B cell (primary cell): ENCODE measurements around the gene HNRNPAB. TPM values are rescaled to one million over a fixed set of nuclear protein-coding genes. Genes with fewer than 3 reads are reported as not detected.

Experiments
- ATAC-seq: fragments of 200-7000 bp; cut with Tn5 transposase; one replicate; pipeline ENCODE4 v1.10.0; 2021; ENCODE audit warnings: low read depth, mild to moderate bottlenecking, moderate number of reproducible peaks, moderate library complexity
- CTCF ChIA-PET: fragments of 350-600 bp; sonication (Branson Sonifier 250); formaldehyde crosslinking; loops from one replicate; lab custom pipeline; 2021; ENCODE audit warnings: antibody characterized with exemption, inconsistent platforms; lab: Charles Lee
- POLR2A ChIA-PET: fragments of 350-600 bp; sonication (Branson Sonifier 250); formaldehyde crosslinking; loops from one replicate; lab custom pipeline; 2021; ENCODE audit warnings: antibody characterized with exemption; lab: Charles Lee
- DNase-seq: peaks from one replicate; pipeline ENCODE4 v3.0.0; 2013
- H2AFZ ChIP-seq: 2 replicates; pipeline ENCODE4 v1.6.1; 2012; ENCODE audit warnings: mild to moderate bottlenecking, low read depth, low read length; ENCODE audit not compliant: insufficient read depth, poor library complexity, severe bottlenecking
- H3K27ac ChIP-seq, 2 donors: 1 replicate in 1 of 2; 2 replicates in 1 of 2; pipeline ENCODE4 v1.5.1; 2012 to 2013; ENCODE audit warnings: low read length in 2 of 2, mild to moderate bottlenecking in 2 of 2, moderate library complexity in 1 of 2
- H3K27me3 ChIP-seq, 4 experiments: fragments of 200-600 bp in 1 of 4; sonication (generic) in 1 of 4; replicated peaks in 1 of 4; 1 replicate in 2 of 4; 2 replicates in 2 of 4; pipeline versions ENCODE4 v1.6.1 to v1.7.0; 2013 to 2016; ENCODE audit warnings: low read length in 3 of 4, mild to moderate bottlenecking in 2 of 4, mixed read lengths in 1 of 4, moderate library complexity in 1 of 4; ENCODE audit not compliant: insufficient read depth in 4 of 4, control insufficient read depth in 3 of 4; ENCODE audit errors: control extremely low read depth in 1 of 4
- H3K36me3 ChIP-seq, 2 experiments: replicated peaks in 1 of 2; 1 replicate in 1 of 2; 2 replicates in 1 of 2; pipeline versions ENCODE4 v1.6.1 to v1.7.1; 2013; ENCODE audit warnings: low read length in 1 of 2; ENCODE audit not compliant: insufficient read depth in 2 of 2, control insufficient read depth in 1 of 2; ENCODE audit errors: control extremely low read depth in 1 of 2, extremely low read depth in 1 of 2
- H3K4me1 ChIP-seq, 2 donors: fragments of 200-600 bp in 1 of 2; sonication (generic) in 1 of 2; 1 replicate in 1 of 2; 2 replicates in 1 of 2; pipeline versions ENCODE4 v1.5.1 to v1.6.1; 2013 to 2017; ENCODE audit warnings: low read length in 2 of 2; ENCODE audit not compliant: control insufficient read depth in 2 of 2, insufficient read depth in 2 of 2
- H3K4me2 ChIP-seq: replicated peaks from 2 replicates; pipeline ENCODE3; 2012; ENCODE audit warnings: mild to moderate bottlenecking, low read depth, low read length; ENCODE audit not compliant: poor library complexity, severe bottlenecking
- H3K4me3 ChIP-seq, 5 experiments: fragments of 200-600 bp in 1 of 5; sonication (generic) in 1 of 5; 1 replicate in 3 of 5; 2 replicates in 2 of 5; pipeline versions ENCODE4 v1.5.1 to v1.7.0; 2011 to 2016; ENCODE audit warnings: low read length in 4 of 5, mild to moderate bottlenecking in 4 of 5, low read depth in 2 of 5, control low read depth in 1 of 5, moderate library complexity in 1 of 5; ENCODE audit not compliant: insufficient read depth in 1 of 5; ENCODE audit errors: control extremely low read depth in 1 of 5, extremely low read depth in 1 of 5
- H3K79me2 ChIP-seq: fragments of 200-600 bp; sonication (generic); one replicate; pipeline ENCODE4 v1.6.0; 2016; ENCODE audit warnings: low read length; ENCODE audit not compliant: control insufficient read depth, insufficient read depth
- H3K9ac ChIP-seq: fragments of 200-600 bp; sonication (generic); 2 replicates; pipeline ENCODE4 v1.6.1; 2017; ENCODE audit warnings: mild to moderate bottlenecking, low read length, moderate library complexity
- H3K9me3 ChIP-seq, 3 donors: one replicate each; pipeline versions ENCODE4 v1.6.1 to v1.7.1; 2013; ENCODE audit warnings: low read length in 2 of 3; ENCODE audit not compliant: control insufficient read depth in 2 of 3, insufficient read depth in 1 of 3; ENCODE audit errors: control extremely low read depth in 1 of 3
- H4K20me1 ChIP-seq: 2 replicates; pipeline ENCODE4 v1.6.0; 2012; ENCODE audit warnings: mild to moderate bottlenecking, low read length; ENCODE audit not compliant: insufficient read depth, control insufficient read depth, poor library complexity, severe bottlenecking
- H3K27ac Mint-ChIP-seq: one replicate; pipeline ENCODE4 v1.8.0; 2021; ENCODE audit warnings: mixed read lengths
- H3K27me3 Mint-ChIP-seq: one replicate; pipeline ENCODE4 v1.8.0; 2021; ENCODE audit warnings: mixed read lengths
- H3K4me1 Mint-ChIP-seq: one replicate; pipeline ENCODE4 v1.8.0; 2021; ENCODE audit warnings: mixed read lengths
- H3K4me3 Mint-ChIP-seq: one replicate; pipeline ENCODE4 v1.8.0; 2021; ENCODE audit warnings: mixed read lengths
- H3K9me3 Mint-ChIP-seq: one replicate; pipeline ENCODE4 v1.8.0; 2022; ENCODE audit warnings: mixed read lengths; ENCODE audit not compliant: insufficient read depth
- EZH2 ChIP-seq: IDR thresholded peaks from 2 replicates; pipeline ENCODE4 v1.6.1; 2012; ENCODE audit warnings: borderline replicate concordance, low read depth, mild to moderate bottlenecking, moderate library complexity, low read length; ENCODE audit not compliant: insufficient read depth, poor library complexity, severe bottlenecking
- WGBS: methylation state at CpG from one replicate; pipeline ENCODE4 v1.1.5; 2013; ENCODE audit warnings: missing lambda C conversion rate; ENCODE audit not compliant: insufficient coverage; 5-methylcytosine and 5-hydroxymethylcytosine counted together
- intact Hi-C: fragments of 100-400 bp; cut with micrococcal nuclease; formaldehyde crosslinking; loops from one replicate; pipeline ENCODE4 v1.10.0; 2022
- polyA plus RNA-seq: library from polyadenylated mRNA; depleted of rRNA; stranded (reverse); fragments of >200 nt; gene quantifications from 2 replicates; pipeline ENCODE4 v1.2.3, GENCODE V29; 2012
- total RNA-seq, 2 donors: library from RNA; stranded (reverse); fragments of 120-200 nt in 1 of 2; gene quantifications; 1 replicate in 1 of 2; 2 replicates in 1 of 2; pipeline versions ENCODE4 v1.2.3 to v1.2.4, GENCODE V29; 2013 to 2022
- TF ChIP-seq, protein P1 (sequence below): fragments of 200-600 bp; IDR thresholded peaks from one replicate; pipeline ENCODE4 v1.8.0; 2022; ENCODE audit warnings: antibody characterized with exemption, mild to moderate bottlenecking

HNRNPAB gene
- total and polyA plus RNA-seq, 2 donors (not counting 1 experiment from before 2014, with no cell fraction given) = 25.1 to 75.1 TPM

DNA sequence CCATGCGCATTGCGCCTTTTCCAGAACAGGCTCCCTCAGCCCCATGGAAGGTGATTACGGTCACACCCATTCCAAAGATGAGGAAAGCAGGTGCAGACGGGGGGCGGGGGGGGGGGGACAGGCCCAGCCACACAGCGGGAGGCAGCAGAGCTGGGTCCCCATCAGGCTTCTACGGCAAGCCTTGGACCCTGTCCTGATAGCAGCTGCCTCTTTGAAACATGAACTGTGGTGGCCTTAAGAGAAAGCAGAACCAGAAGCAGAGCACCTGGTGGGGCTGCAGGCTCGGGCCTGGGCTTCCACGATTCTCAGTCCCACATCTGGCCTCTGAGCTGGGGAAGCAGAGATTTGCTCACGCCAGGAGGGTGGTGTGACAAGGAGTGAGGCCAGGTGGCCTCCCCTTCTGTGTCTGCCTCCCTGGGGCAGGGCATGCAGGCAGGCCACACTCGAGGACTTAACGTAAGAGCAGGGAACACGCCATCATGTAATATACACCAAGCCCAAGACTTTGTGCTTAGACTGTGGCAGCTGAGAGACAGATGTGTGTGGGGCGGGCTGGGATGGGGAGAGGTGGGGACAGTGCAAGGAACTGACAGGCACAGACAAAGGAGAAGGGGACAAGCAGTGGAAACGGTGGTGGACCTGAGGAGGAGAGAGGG is 42.4 kb downstream of the HNRNPAB start:
- 51% methylated on average over 11 of the region's 15 CpGs for WGBS
- intact Hi-C loops = loop anchor here (10.0 kb wide), 1 partner anchor 1448 kb away; the partner anchor contains the start of gene CANX
- Histone ChIP-seq H3K4me1 (peaks cover 18 to 31% of the 10 kb centered on the region in 2 donors), H3K79me2 (no peaks in the 10 kb centered on the region), H3K4me3 (no peak overlapping the region), H3K4me2 (no peak overlapping the region), H4K20me1 (no peaks in the 10 kb centered on the region), H2AFZ (no peak overlapping the region), H3K9ac (no peak overlapping the region), H3K9me3 (peaks cover 0 to 5% (median 0%) of the 10 kb centered on the region in 3 donors), H3K27ac (no peak overlapping the region), H3K27me3 (no peaks in the 10 kb centered on the region), H3K36me3 (no peaks in the 10 kb centered on the region)
- Mint-ChIP-seq H3K4me1 (peaks cover 23% of the 10 kb centered on the region), H3K9me3 (no peaks in the 10 kb centered on the region), H3K4me3 (no peak overlapping the region), H3K27me3 (no peaks in the 10 kb centered on the region), H3K27ac (peak overlapping the region; percentile 48)
- POLR2A ChIA-PET = no interaction called here
- DNase-seq (no peak), ATAC-seq (no peak)
- CTCF ChIA-PET = no interaction called here
- TF ChIP-seq EZH2 = no peak
- TF ChIP-seq, protein P1, sequence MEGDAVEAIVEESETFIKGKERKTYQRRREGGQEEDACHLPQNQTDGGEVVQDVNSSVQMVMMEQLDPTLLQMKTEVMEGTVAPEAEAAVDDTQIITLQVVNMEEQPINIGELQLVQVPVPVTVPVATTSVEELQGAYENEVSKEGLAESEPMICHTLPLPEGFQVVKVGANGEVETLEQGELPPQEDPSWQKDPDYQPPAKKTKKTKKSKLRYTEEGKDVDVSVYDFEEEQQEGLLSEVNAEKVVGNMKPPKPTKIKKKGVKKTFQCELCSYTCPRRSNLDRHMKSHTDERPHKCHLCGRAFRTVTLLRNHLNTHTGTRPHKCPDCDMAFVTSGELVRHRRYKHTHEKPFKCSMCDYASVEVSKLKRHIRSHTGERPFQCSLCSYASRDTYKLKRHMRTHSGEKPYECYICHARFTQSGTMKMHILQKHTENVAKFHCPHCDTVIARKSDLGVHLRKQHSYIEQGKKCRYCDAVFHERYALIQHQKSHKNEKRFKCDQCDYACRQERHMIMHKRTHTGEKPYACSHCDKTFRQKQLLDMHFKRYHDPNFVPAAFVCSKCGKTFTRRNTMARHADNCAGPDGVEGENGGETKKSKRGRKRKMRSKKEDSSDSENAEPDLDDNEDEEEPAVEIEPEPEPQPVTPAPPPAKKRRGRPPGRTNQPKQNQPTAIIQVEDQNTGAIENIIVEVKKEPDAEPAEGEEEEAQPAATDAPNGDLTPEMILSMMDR = no peak
